ENCODE results near the gene TBC1D22A. TPM values are rescaled to one million over a fixed set of nuclear protein-coding genes. Genes with fewer than 3 reads are reported as not detected.
A peak's percentile ranks its signal among the peaks of the same experiment; 100 is the strongest.

TBC1D22A gene
- total and polyA plus RNA-seq, 2 donors: 11.8 to 25.7 TPM

- no peak overlapping the region for H3K27ac ChIP-seq (ENCODE audit: low read depth in 1 of 2, low read length in 1 of 2)
- peaks cover 5 to 24% of the 10 kb centered on the region in 2 donors for H3K4me1 ChIP-seq (ENCODE audit: control insufficient read depth in 2 of 2, insufficient read depth in 2 of 2, low read length in 2 of 2)
- WGBS: 96% methylated on average over 6 of the region's 6 CpGs
Measured at GRCh38 chr22:46741974-46742519, 20.4 kb upstream of the TBC1D22A start.

DNA sequence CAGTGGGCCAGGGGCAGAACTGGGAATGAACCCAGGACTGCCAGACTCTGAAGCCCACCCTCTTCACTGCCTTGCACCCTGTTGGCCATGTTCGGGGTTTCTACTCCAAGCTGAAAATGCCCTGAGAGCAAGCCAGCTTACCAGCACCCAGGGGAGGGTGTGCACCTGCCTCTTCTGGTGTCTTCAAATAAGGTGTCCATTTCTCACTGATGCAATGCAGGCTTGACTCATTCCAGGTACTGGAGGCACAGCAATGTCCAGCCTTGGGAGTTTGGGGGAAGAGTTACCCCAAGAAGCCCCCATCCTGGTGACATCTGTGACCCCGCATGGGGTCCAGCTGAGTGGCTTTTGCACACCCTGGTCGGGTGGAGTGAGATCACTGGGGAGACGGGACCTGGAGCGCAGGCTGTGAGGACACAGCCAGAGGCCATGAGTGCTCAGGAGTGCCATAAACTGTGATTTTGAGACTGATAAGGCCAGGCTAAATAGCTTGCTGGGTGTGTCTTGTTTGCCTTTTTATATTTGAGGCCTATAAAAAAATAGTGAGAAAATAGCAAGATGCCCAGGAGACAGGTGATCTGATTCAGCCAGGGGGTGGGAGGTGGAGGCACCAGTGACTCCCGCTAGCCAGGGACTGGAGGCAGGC lies 19.8 kb upstream of the TBC1D22A start:
- H3K36me3 ChIP-seq (ENCODE audit: control insufficient read depth in 2 of 2, insufficient read depth in 2 of 2, low read length in 1 of 2): no peaks in the 10 kb centered on the region
- peaks cover 5 to 24% of the 10 kb centered on the region in 2 donors for H3K4me1 ChIP-seq (ENCODE audit: control insufficient read depth in 2 of 2, insufficient read depth in 2 of 2, low read length in 2 of 2)
- H3K27ac ChIP-seq (ENCODE audit: low read depth in 1 of 2, low read length in 1 of 2): no peak overlapping the region
- DNase-seq (ENCODE audit: low read depth in 6 of 9, low spot score in 9 of 9): no peak
- WGBS: 95% methylated on average over 6 of the region's 6 CpGs
- H3K27me3 ChIP-seq (ENCODE audit: control insufficient read depth in 2 of 2, insufficient read depth in 1 of 2, low read length in 1 of 2): peaks cover 0 to 2% of the 10 kb centered on the region in 2 donors
- H3K9me3 ChIP-seq (ENCODE audit: control insufficient read depth in 2 of 2, insufficient read depth in 1 of 2, low read length in 1 of 2): peaks cover 2 to 8% of the 10 kb centered on the region in 2 donors
- H3K4me3 ChIP-seq (ENCODE audit: low read length in 2 of 2): no peak overlapping the region

More at GRCh38 chr22:46741974-46742519, 20.4 kb upstream of the TBC1D22A start:
- H3K4me3 ChIP-seq (ENCODE audit: low read length in 2 of 2): no peak overlapping the region
- H3K9me3 ChIP-seq (ENCODE audit: control insufficient read depth in 2 of 2, insufficient read depth in 1 of 2, low read length in 1 of 2): peaks cover 2 to 8% of the 10 kb centered on the region in 2 donors
- DNase-seq (ENCODE audit: low read depth in 6 of 9, low spot score in 9 of 9): no peak
- no peaks in the 10 kb centered on the region for H3K36me3 ChIP-seq (ENCODE audit: control insufficient read depth in 2 of 2, insufficient read depth in 2 of 2, low read length in 1 of 2)
- peaks cover 0 to 2% of the 10 kb centered on the region in 2 donors for H3K27me3 ChIP-seq (ENCODE audit: control insufficient read depth in 2 of 2, insufficient read depth in 1 of 2, low read length in 1 of 2)

DNA sequence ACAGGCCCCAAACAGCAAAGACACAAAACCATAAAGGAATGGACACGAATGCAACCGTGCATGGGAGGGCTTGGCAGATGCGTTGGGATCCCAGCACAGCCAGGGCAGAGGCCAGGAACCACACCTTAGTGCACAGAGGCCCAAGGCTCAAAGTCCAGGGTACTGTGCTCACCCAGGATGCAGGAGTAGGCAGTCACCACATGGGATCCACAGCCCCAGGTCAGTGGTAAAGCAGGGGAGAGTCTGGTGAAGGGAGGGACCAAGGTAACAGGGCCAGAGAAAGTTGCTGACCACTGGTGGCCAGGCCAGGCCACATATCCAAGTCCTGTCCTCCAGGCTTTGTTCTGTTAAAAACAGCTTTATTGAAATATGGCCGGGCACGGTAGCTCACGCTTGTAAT lies 17.9 kb upstream of the TBC1D22A start:
- no peak for DNase-seq (ENCODE audit: low read depth in 6 of 9, low spot score in 9 of 9)
- Histone ChIP-seq H3K9me3 (ENCODE audit: control insufficient read depth in 2 of 2, insufficient read depth in 1 of 2, low read length in 1 of 2) (peaks cover 2 to 8% of the 10 kb centered on the region in 2 donors), H3K27ac (ENCODE audit: low read depth in 1 of 2, low read length in 1 of 2) (no peak overlapping the region), H3K4me3 (ENCODE audit: low read length in 2 of 2) (no peak overlapping the region), H3K27me3 (ENCODE audit: control insufficient read depth in 2 of 2, insufficient read depth in 1 of 2, low read length in 1 of 2) (peaks cover 0 to 2% of the 10 kb centered on the region in 2 donors), H3K36me3 (ENCODE audit: control insufficient read depth in 2 of 2, insufficient read depth in 2 of 2, low read length in 1 of 2) (no peaks in the 10 kb centered on the region), H3K4me1 (ENCODE audit: control insufficient read depth in 2 of 2, insufficient read depth in 2 of 2, low read length in 2 of 2) (peaks cover 6 to 26% of the 10 kb centered on the region in 2 donors)
- WGBS: 95% methylated on average over 6 of the region's 6 CpGs

DNA sequence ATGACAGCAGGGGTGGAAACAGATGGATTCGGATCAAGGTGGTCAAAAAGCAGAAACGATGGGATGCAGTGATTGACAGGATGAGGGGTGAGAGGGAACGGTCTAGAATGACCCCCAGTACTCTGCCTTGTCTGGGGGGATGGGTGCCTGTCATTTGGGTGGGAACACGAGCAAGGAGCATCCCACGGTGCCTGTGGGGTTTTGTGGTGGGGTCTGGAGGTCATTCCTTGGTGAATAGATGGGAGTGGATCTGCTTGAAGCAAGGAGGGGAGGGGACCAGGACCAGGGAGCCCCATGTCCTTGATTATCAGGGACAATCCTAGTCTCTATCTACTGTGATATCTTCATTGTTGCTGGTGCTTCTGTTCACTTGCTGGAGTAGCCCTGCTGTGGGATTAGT lies 16.3 kb upstream of the TBC1D22A start:
- Histone ChIP-seq H3K9me3 (ENCODE audit: control insufficient read depth in 2 of 2, insufficient read depth in 1 of 2, low read length in 1 of 2) (peaks cover 2 to 8% of the 10 kb centered on the region in 2 donors), H3K4me3 (ENCODE audit: low read length in 2 of 2) (no peak overlapping the region), H3K4me1 (ENCODE audit: control insufficient read depth in 2 of 2, insufficient read depth in 2 of 2, low read length in 2 of 2) (peaks cover 9 to 23% of the 10 kb centered on the region in 2 donors), H3K27ac (ENCODE audit: low read depth in 1 of 2, low read length in 1 of 2) (no peak overlapping the region), H3K27me3 (ENCODE audit: control insufficient read depth in 2 of 2, insufficient read depth in 1 of 2, low read length in 1 of 2) (peaks cover 0 to 2% of the 10 kb centered on the region in 2 donors), H3K36me3 (ENCODE audit: control insufficient read depth in 2 of 2, insufficient read depth in 2 of 2, low read length in 1 of 2) (no peaks in the 10 kb centered on the region)
- WGBS: 92% methylated on average over 5 of the region's 5 CpGs
- DNase-seq (ENCODE audit: low read depth in 6 of 9, low spot score in 9 of 9): no peak

- H3K4me1 ChIP-seq (ENCODE audit: control insufficient read depth in 2 of 2, insufficient read depth in 2 of 2, low read length in 2 of 2): peaks cover 9 to 23% of the 10 kb centered on the region in 2 donors
- peaks cover 0 to 2% of the 10 kb centered on the region in 2 donors for H3K27me3 ChIP-seq (ENCODE audit: control insufficient read depth in 2 of 2, insufficient read depth in 1 of 2, low read length in 1 of 2)
- no peak for DNase-seq (ENCODE audit: low read depth in 6 of 9, low spot score in 9 of 9)
- WGBS: 97% methylated on average over 11 of the region's 11 CpGs
- H3K36me3 ChIP-seq (ENCODE audit: control insufficient read depth in 2 of 2, insufficient read depth in 2 of 2, low read length in 1 of 2): no peaks in the 10 kb centered on the region
- H3K4me3 ChIP-seq (ENCODE audit: low read length in 2 of 2): no peak overlapping the region
- no peak overlapping the region for H3K27ac ChIP-seq (ENCODE audit: low read depth in 1 of 2, low read length in 1 of 2)
- peaks cover 2 to 8% of the 10 kb centered on the region in 2 donors for H3K9me3 ChIP-seq (ENCODE audit: control insufficient read depth in 2 of 2, insufficient read depth in 1 of 2, low read length in 1 of 2)
Measured at GRCh38 chr22:46746620-46747019, 15.8 kb upstream of the TBC1D22A start.

GRCh38 chr22:46747646-46748045 lies 14.8 kb upstream of the TBC1D22A start:
- DNase-seq (ENCODE audit: low read depth in 6 of 9, low spot score in 9 of 9): no peak
- H3K4me1 ChIP-seq (ENCODE audit: control insufficient read depth in 2 of 2, insufficient read depth in 2 of 2, low read length in 2 of 2): peaks cover 9 to 23% of the 10 kb centered on the region in 2 donors
- H3K36me3 ChIP-seq (ENCODE audit: control insufficient read depth in 2 of 2, insufficient read depth in 2 of 2, low read length in 1 of 2): no peaks in the 10 kb centered on the region
- WGBS: 96% methylated on average over 8 of the region's 8 CpGs
- peaks cover 3 to 8% of the 10 kb centered on the region in 2 donors for H3K9me3 ChIP-seq (ENCODE audit: control insufficient read depth in 2 of 2, insufficient read depth in 1 of 2, low read length in 1 of 2)
- H3K27ac ChIP-seq (ENCODE audit: low read depth in 1 of 2, low read length in 1 of 2): no peak overlapping the region
- H3K27me3 ChIP-seq (ENCODE audit: control insufficient read depth in 2 of 2, insufficient read depth in 1 of 2, low read length in 1 of 2): peaks cover 0 to 2% of the 10 kb centered on the region in 2 donors
- H3K4me3 ChIP-seq (ENCODE audit: low read length in 2 of 2): no peak overlapping the region

DNA sequence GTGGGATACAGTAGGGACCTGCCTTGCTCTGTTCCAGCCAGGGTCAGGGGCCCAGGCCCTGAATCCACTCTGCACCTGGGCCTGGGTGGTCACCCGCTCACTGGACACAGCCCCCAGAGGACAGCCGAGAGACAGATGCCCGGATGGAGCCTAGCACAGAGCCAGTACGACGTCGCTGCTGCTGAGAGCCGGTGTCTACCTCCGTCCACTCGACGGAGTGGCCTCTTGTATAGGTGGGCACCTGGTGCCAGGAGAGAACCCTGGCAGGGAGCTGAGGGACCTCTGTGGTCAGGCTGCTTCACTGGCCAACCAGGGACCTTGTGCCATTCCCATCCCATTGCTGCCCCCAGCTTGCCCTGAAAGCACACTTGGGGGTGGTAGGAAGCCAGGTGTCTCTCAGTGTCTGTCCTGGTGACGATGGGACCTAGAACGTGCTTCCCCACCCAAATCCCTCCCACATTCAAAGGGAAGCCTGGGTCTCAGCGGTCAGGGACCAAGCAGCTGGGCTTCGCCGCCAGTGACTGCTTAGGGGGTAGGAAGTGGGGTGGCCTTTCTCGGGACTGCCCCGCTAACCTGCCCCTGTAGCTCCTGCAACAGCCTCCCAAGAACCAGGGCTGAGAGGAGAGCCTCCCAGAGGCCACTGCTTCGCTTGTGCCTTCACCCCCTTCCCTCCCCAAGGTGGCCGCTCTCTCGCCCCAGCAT lies 14.1 kb upstream of the TBC1D22A start:
- H3K27ac ChIP-seq (ENCODE audit: low read depth in 1 of 2, low read length in 1 of 2): peak overlapping the region; percentile 77 to 91
- no peaks in the 10 kb centered on the region for H3K36me3 ChIP-seq (ENCODE audit: control insufficient read depth in 2 of 2, insufficient read depth in 2 of 2, low read length in 1 of 2)
- H3K27me3 ChIP-seq (ENCODE audit: control insufficient read depth in 2 of 2, insufficient read depth in 1 of 2, low read length in 1 of 2): peaks cover 0 to 2% of the 10 kb centered on the region in 2 donors
- 93% methylated on average over 20 of the region's 20 CpGs for WGBS
- peaks cover 2% of the 10 kb centered on the region in 2 donors for H3K9me3 ChIP-seq (ENCODE audit: control insufficient read depth in 2 of 2, insufficient read depth in 1 of 2, low read length in 1 of 2)
- peaks cover 9 to 23% of the 10 kb centered on the region in 2 donors for H3K4me1 ChIP-seq (ENCODE audit: control insufficient read depth in 2 of 2, insufficient read depth in 2 of 2, low read length in 2 of 2)
- no peak for DNase-seq (ENCODE audit: low read depth in 6 of 9, low spot score in 9 of 9)
- H3K4me3 ChIP-seq (ENCODE audit: low read length in 2 of 2): no peak overlapping the region

- H3K4me3 ChIP-seq (ENCODE audit: low read length in 2 of 2): peak overlapping the region; percentile 1 to 5
- peak in 6 of 9 donors; percentile 37 to 84 (median 66) for DNase-seq (ENCODE audit: low read depth in 6 of 9, low spot score in 9 of 9)
- 21% methylated on average over 15 of the region's 15 CpGs for whole genome bisulfite sequencing
- no peaks in the 10 kb centered on the region for H3K36me3 ChIP-seq (ENCODE audit: control insufficient read depth in 2 of 2, insufficient read depth in 2 of 2, low read length in 1 of 2)
- H3K27ac ChIP-seq (ENCODE audit: low read depth in 1 of 2, low read length in 1 of 2): peak overlapping the region; percentile 77 to 91
- H3K4me1 ChIP-seq (ENCODE audit: control insufficient read depth in 2 of 2, insufficient read depth in 2 of 2, low read length in 2 of 2): peaks cover 9 to 23% of the 10 kb centered on the region in 2 donors
- H3K9me3 ChIP-seq (ENCODE audit: control insufficient read depth in 2 of 2, insufficient read depth in 1 of 2, low read length in 1 of 2): peaks cover 0 to 2% of the 10 kb centered on the region in 2 donors
- peaks cover 0 to 2% of the 10 kb centered on the region in 2 donors for H3K27me3 ChIP-seq (ENCODE audit: control insufficient read depth in 2 of 2, insufficient read depth in 1 of 2, low read length in 1 of 2)
Measured at GRCh38 chr22:46748908-46749675, 13.4 kb upstream of the TBC1D22A start.
